Bladder microvascular endothelial cell (primary cell): ENCODE data around the gene GFER. TPM values are rescaled to one million over a fixed set of nuclear protein-coding genes. Genes with fewer than 3 reads are reported as not detected.

Source experiments
- total RNA-seq: library from RNA; depleted of rRNA; stranded (reverse); fragments of >200 nt; gene quantifications from 2 replicates; pipeline ENCODE4 v1.2.3, GENCODE V29; 2014

The GFER gene
- 11.1 and 12.3 TPM in 2 replicates for total RNA-seq

DNA sequence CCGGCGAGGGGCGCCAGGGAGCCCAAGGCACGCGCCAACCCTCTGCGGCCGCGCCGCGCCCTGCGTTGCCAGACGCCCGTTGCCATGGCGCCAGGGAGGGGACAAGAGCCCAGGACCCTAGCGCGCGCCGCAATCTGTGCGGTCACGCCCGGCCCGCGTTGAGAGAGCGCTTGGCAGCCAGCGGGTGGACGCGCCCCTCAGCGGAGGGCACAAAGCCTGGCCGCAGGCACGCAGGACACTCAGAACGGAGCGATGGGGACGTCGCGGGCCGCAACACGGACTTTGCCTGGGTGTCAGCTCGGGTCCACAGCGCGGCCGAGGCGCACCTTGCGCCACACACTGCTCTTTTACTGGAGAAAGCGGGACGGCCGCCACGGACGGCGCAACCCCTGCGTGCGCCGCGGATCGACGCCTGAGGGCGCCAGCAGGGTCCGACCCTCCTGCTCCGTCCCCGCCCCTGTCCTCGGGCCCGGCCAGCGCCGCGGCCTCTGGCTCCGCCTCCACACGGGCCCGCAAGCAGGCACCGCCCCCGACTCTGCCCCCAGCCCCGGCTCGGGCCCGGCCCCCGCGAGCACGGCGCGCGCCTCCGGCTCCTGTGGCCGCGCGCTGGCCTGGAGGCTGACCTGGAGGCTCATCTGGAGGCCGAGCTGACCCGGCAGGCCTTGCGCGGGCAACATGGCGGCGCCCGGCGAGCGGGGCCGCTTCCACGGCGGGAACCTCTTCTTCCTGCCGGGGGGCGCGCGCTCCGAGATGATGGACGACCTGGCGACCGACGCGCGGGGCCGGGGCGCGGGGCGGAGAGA, at the start of gene GFER:
TSS of gene GFER (plus strand) at position 650 of the 803 bp plus-strand sequence. CDS start at position 676, 26 bp downstream.

DNA sequence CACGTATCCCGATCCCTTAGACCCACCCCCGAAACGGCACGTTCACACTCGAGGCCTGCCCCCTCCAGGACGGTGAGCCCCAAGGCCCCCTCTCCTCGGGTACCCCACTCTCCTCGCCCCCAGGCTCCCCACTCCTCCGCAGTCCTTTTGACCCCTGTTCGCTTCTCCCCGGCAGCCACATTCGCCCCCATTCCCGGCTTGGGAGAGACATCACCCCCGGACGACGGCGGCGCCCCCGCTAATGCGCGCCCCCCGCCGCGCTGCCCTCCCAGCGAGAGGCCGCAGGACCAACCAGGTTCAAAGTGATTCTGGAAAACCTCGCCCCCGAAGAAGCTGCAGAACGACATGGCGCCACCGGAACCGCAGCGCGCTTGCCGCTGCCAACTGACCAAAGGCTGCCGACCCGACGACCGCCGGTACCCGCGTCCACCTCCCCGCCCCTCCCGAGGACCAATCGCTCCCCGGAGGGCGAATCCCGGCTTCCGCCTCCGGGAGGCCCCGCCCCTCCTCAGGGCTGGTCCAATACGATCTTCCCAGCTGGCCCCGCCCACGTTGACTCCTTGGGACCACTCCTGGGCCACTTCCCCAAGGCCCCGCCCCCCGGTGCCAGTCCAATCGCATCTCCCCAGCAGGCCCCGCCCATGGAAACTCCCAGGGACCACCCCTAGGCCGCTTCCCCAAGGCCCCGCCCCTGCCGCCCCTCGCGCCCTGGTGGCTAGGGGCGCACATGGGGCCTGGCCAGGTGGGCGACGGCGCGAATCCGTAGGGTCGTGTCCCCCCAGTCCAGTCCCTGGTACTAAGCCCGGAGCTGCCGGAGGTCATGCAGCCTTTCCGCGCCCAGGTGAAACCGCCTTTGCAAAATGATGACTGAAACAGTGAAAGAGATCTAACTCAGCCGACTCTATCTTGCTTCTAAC, 40.9 kb upstream of the GFER start, which contains the start of gene MSRB1:
TSS of gene MSRB1 (minus strand) at position 390 of the 917 bp plus-strand sequence. CDS start at position 347, 43 bp downstream.

DNA sequence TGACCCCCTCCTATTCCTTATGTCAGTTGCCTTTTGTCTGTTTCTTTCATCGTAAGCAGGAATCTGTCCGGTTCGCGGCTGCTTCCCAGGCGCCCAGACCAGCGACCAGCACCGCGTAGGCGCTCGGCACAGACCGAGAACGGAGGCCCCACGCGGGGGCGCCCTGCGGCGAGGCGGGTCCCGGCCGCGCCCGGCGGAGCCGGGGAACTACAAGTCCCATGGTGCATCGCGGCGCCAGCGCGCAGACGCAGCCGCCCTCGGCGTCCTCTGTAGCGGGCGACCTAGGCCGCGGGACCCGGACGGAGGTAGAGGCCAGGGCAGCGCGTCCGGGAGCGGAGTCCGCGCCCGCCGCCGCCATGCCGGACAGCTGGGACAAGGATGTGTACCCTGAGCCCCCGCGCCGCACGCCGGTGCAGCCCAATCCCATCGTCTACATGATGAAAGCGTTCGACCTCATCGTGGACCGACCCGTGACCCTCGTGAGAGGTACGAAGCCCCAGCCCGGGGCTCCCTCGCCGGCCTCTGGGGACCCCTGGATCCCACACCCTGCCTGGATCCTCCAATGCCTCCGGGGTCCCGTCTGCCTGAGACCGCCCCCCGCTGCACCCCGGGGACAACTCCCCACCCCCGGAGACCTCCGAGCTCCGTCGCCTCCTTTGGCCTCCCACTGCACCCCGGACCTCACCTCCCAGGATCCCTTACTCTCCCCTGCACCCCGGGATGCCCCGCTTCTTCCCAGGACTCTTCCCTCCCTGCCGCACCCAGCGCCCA, 24.5 kb upstream of the GFER start, which contains the start of gene NDUFB10:
TSS of gene NDUFB10 (plus strand) at position 270 of the 771 bp plus-strand sequence. CDS start at position 357, 87 bp downstream.

DNA sequence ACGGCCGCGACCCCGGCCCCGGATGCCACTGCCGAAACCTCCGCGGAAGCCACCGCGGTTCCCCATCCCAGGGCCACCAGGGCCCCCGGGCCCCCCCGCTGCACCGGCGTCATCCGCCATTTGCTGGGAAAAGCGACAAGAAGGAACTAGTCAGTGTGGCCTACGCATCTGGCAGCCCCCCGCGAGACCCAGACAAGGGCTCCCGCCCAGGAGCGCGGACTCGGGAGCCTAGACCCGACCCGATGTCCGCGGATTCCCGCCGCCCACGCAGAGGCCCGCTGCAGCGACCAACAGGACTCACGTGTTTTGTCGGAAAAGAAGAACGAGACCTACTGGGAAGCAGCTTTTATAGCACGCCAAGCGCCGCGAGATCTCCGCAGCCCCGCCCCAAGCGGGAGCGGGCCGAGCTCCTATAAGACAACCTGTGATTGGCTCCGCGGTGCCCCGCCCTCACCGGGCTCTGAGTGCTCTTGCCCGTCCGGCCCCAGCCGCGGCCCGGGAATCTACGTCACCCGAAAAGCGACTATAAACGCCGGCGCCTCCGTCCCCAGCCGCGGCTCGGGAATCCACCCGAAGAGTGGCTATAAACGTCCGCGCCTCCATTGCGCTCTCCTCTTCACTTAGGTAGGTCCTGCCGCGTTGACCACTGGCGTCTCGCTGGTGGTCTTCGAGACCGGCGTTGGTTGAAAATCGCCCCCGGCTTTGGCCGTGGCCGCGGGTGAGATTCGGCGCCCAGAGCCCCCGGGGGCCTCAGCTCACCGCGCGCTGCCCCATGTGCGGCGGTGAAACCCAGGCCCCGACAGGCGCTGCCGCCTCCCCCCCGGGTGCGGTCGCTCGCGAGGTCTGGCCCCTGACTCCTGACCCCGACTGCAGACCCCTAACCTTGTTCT, 19.2 kb upstream of the GFER start, which contains the start of gene RPS2:
TSS of gene RPS2 (minus strand) at position 321 of the 890 bp plus-strand sequence. CDS start at position 120, 201 bp downstream.

DNA sequence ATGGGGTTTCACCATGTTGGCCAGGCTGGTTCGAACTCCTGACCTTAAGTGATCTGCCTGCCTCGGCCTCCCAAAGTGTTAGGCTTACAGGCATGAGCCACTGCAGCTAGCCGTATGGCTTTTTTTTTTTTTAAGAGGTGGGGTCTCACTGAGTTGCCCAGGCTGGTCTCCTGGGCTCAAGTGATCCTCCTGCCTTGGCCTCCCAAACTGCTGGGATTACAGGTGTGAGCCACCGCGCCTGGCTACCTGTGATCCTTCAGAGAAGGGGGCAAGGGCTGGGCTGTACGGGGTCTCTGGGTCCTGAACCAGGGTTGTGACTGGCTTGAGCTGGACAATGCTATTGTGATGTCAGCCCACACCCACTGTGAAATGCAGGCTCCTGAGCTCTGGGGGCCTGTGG, 17.5 kb upstream of the GFER start, which contains the start of gene RNF151:
TSS of gene RNF151 (plus strand) at position 397 of the 400 bp plus-strand sequence. CDS start 26 bp downstream, outside the sequence.

DNA sequence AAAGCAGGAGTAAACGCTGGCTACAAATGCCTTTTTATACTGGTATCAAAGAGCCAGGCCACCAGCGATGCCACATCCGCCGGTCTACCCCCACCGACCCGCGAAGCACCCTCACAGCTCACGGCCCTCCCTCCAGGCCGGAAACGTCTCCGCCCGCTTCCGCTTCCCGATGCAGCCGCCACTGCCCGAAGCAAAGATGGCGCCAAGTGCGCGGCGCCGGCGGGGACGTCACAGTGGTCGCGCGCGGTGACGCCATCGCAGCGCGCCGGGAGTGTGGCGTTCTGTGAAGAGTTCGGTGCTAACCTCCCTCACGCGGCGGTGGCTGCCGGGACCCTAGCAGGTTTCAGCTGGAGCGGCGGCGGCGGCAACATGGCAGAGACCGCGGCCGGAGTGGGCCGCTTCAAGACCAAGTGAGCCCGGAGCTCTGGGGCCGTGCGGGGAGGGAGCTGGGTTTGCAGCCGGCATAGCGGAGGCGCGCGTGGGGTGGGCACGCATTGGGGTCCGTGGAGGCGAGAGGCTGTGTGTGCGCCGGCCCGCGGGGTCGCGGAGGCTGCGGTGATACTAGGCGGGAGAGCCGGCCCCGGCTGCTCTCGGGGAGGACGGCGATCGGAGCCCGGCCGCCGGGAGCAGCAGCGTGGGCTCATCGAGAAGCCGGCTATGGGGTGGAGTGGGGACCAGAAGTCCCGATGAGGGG, 12.1 kb upstream of the GFER start, which contains the start of gene TBL3:
TSS of gene TBL3 (plus strand) at position 258 of the 694 bp plus-strand sequence. CDS start at position 370, 112 bp downstream.

DNA sequence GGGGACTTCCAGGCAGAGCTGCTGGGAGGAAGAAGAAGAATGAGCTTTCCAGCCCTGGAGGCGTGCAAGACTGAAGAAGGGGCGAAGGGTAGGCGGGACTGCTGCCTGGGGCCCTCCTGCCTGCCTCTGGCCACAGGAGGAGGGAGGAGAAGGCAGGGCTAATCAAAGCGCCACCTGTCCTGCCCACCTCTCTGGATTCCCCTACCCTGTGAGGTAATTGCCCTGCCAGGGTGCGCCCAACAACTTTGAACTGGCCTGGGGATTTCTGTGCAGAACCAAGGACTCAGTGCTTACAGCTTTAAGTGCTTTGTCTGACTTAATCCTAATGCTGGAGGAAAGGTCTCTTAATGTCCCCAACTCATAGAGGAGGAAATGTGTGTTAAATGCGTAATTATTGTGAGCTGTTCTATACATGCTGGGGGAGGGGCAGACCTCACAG, 2.6 kb upstream of the GFER start, which contains the start of gene NOXO1:
TSS of gene NOXO1 (minus strand) at position 72 of the 439 bp plus-strand sequence. CDS start 290 bp downstream, outside the sequence.

DNA sequence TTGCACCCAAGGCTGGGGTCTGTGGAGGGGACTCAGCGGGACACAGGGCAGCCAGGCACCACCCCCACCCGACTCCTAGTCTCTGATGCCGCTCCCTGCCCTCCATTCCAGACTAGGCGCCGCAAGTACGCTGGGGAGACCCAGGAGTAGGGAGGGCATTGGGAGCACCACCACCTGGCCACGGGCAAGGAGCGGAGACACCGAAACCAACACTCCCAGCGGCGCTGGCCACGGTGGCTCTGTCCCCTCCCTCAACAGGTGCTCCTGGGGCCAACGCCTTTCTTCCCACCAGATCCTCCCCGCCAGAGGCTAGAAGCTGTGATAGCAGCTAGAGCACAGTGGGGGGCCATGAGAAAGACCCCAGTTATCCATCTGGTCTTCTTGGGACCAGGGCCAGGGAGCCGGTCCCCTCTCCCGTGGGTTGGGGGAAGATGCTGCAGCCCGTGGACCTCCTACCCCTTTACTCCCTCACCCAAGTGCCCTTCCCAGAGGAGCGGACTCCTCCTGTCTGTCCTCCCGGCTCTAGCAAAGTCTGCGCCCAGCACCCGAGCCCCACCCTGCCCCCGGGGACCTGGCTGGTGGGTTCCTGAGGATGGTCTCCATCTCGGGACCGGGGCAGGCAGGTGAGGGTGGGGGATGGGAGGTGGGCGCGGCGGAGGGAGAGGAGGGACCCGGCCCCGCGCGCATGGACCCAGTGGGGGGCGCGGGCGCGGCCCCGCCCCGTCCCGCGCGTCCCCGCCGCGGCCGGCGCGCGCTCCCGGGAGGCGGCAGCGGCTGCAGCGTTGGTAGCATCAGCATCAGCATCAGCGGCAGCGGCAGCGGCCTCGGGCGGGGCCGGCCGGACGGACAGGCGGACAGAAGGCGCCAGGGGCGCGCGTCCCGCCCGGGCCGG, 5.5 kb downstream of the GFER start, which contains the start of gene SYNGR3:
TSS of gene SYNGR3 (plus strand) at position 762 of the 892 bp plus-strand sequence. CDS start 133 bp downstream, outside the sequence.

DNA sequence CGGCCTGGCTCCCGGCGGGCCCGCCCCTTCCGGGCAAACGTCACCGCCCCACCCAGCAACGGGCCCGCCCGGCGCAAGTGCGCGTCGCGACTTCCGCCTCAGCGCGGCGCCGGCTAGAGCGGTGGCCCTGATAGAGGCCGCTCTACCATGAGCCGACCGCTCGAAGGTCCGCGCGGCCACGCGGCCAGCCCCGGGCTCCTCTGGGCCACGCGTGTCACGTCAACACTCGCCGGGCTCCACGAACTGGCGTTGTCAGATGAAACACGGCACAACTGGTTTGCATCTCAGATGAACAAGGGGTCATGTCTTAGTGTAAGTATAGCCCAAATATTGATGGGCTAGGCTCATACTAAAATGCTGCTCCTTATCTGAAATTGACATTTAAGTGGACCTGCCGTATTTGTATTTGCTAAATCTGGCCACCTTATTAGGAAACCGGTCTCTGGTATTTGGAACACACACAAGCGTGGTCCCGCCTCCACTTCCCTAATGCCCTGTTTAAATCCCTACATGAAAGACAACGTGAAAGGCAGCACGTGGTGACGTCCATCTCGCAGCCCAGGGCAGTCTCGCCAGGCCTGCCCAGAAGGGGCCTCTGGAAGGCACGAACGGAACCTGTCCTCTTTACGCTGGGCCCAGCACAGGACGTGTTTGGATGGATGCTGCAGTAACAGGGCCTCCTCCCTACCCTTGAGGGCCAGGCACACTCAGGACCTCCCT, 26.0 kb downstream of the GFER start, which contains the start of gene ZNF598:
TSS of gene ZNF598 (minus strand) at position 31 of the 720 bp plus-strand sequence.

DNA sequence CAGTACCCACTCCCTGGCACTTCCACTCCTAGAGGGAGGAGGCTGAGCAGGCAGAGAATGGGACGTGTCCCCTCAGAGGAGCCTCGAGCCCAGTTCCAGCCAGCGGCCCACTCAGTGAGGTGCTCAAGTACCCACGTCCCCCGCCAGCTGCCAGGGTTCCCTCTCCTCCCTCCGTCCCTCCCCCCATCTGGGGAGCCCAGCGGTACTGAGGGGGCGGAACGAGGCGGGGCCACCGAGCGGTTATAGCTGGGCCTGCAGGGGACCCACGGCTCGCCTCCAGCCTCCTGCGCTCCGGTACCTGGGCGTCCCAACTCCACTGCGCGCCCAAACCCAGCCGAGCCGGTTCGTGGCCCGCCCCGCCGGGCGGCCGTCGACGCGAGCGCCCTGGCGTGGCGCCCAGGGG, 35.5 kb downstream of the GFER start, which contains the start of gene NPW:
TSS of gene NPW (plus strand) at position 268 of the 403 bp plus-strand sequence.

DNA sequence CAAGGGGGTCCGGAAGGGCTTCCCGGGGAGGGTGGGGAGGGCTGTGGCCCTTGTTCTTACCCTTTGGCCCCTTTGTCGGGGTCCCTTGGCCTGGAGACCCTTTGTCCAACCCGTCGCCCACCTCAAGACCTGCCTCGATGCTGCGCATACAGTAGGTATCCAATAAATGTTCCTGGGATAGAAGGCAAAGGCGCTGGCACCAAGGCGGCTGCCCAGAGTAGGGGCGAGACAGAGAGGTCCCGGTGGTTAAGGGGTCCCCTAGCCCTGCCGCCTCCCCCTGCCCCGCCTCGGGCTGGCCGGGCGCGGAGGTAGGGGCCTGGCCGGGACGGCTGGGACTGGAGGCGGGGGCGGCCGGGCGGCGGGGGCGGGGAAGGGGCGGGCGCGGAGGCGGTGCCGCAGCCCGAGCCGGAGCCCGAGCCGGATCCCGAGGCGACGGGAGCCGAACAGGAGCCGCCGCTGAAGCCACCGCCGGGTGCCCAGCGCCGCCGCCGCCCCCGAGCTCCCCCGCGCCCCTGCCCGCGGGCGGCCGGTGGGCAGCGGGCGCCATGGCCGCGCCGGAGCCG, 42.5 kb downstream of the GFER start, which contains the start of gene NHERF2:
TSS of gene NHERF2 (plus strand) at position 442 of the 563 bp plus-strand sequence. CDS start at position 546, 104 bp downstream.

Other genes starting within 250 kb of the GFER start
- gene NME3, start 212.7 kb upstream of the GFER start, total RNA-seq = 39.3 and 51.6 TPM in 2 replicates
- 3.7 and 9.2 TPM in 2 replicates for gene EME2, start 211.4 kb upstream of the GFER start, total RNA-seq
- gene MRPS34, start 211.1 kb upstream of the GFER start, total RNA-seq = 68.8 and 72.9 TPM in 2 replicates
- 45.2 and 60.4 TPM in 2 replicates for gene SPSB3, start 201.6 kb upstream of the GFER start, total RNA-seq
- 67.3 and 75.4 TPM in 2 replicates for gene NUBP2, start 201.2 kb upstream of the GFER start, total RNA-seq
- under 0.01 TPM in 1 of 2 replicates, not detected in the other for gene IGFALS, start 190.5 kb upstream of the GFER start, total RNA-seq
- gene HAGH, start 157.4 kb upstream of the GFER start, total RNA-seq = 70.3 and 94.3 TPM in 2 replicates
- gene FAHD1, start 157.0 kb upstream of the GFER start, total RNA-seq = 70.3 and 124 TPM in 2 replicates
- gene MEIOB, start 112.0 kb upstream of the GFER start, total RNA-seq = not detected in 2 replicates
- gene HS3ST6, start 65.8 kb upstream of the GFER start, total RNA-seq = not detected in 2 replicates
- gene MSRB1, start 41.0 kb upstream of the GFER start, total RNA-seq = 6.5 and 8.7 TPM in 2 replicates
- gene RPL3L, start 29.5 kb upstream of the GFER start, total RNA-seq = not detected in 2 replicates
- 133 and 143 TPM in 2 replicates for gene NDUFB10, start 24.7 kb upstream of the GFER start, total RNA-seq
- gene RPS2, start 19.4 kb upstream of the GFER start, total RNA-seq = 1,957 and 2,987 TPM in 2 replicates
- not detected in 2 replicates for gene RNF151, start 17.3 kb upstream of the GFER start, total RNA-seq
- 33.7 and 61.0 TPM in 2 replicates for gene TBL3, start 12.1 kb upstream of the GFER start, total RNA-seq
- gene NOXO1, start 2.7 kb upstream of the GFER start, total RNA-seq = 0.13 and 0.16 TPM in 2 replicates
- gene SYNGR3, start 5.8 kb downstream of the GFER start, total RNA-seq = 0.65 and 2.8 TPM in 2 replicates
- gene ZNF598, start 25.6 kb downstream of the GFER start, total RNA-seq = 11.2 and 24.5 TPM in 2 replicates
- gene NPW, start 35.6 kb downstream of the GFER start, total RNA-seq = 0.16 TPM in 1 of 2 replicates, not detected in the other
- gene NHERF2, start 42.7 kb downstream of the GFER start, total RNA-seq = 52.4 and 55.7 TPM in 2 replicates
- gene NTHL1, start 63.6 kb downstream of the GFER start, total RNA-seq = 23.5 and 61.5 TPM in 2 replicates
- gene TSC2, start 63.8 kb downstream of the GFER start, total RNA-seq = 32.4 and 79.5 TPM in 2 replicates
- 36.4 and 82.1 TPM in 2 replicates for gene PKD1, start 151.7 kb downstream of the GFER start, total RNA-seq
- 0.49 and 0.88 TPM in 2 replicates for gene RAB26, start 164.4 kb downstream of the GFER start, total RNA-seq
- gene TRAF7, start 171.6 kb downstream of the GFER start, total RNA-seq = 59.9 and 113 TPM in 2 replicates
- gene CASKIN1, start 212.4 kb downstream of the GFER start, total RNA-seq = 0.50 TPM in 1 of 2 replicates, not detected in the other
- 10.5 and 12.0 TPM in 2 replicates for gene MLST8, start 221.3 kb downstream of the GFER start, total RNA-seq
- gene BRICD5, start 226.7 kb downstream of the GFER start, total RNA-seq = 2.1 and 5.0 TPM in 2 replicates
- gene PGP, start 230.6 kb downstream of the GFER start, total RNA-seq = 10.7 and 14.7 TPM in 2 replicates
- gene E4F1, start 239.4 kb downstream of the GFER start, total RNA-seq = 28.0 and 35.9 TPM in 2 replicates